Sigmoid colon (tissue), 4 donors: Measurements from ENCODE around the gene SPAG8.

ENCODE experiments used
- EP300 ChIP-seq, 4 donors: sonication (generic); formaldehyde crosslinking; IDR thresholded peaks; one replicate each; pipeline ENCODE4 v1.6.1; 2017; ENCODE audit warnings: antibody characterized with exemption in 4 of 4
- POLR2A ChIP-seq, 2 donors: fragments of 450-650 bp; IDR thresholded peaks; one replicate each; pipeline ENCODE4 v1.6.1; 2016; ENCODE audit warnings: antibody characterized with exemption in 2 of 2, mild to moderate bottlenecking in 2 of 2, moderate library complexity in 2 of 2
- POLR2AphosphoS5 ChIP-seq, 4 donors: sonication (generic); formaldehyde crosslinking; IDR thresholded peaks; one replicate each; pipeline ENCODE4 v1.6.1; 2017; ENCODE audit warnings: antibody characterized with exemption in 4 of 4
- TF ChIP-seq, protein P1 (sequence below), 4 experiments: fragments of 450-650 bp in 3 of 4; fragments of 200-600 bp in 1 of 4; IDR thresholded peaks; one replicate each; pipeline ENCODE4 v1.5.1; 2016 to 2019; ENCODE audit warnings: antibody characterized with exemption in 4 of 4, mild to moderate bottlenecking in 3 of 4, moderate library complexity in 2 of 4

DNA sequence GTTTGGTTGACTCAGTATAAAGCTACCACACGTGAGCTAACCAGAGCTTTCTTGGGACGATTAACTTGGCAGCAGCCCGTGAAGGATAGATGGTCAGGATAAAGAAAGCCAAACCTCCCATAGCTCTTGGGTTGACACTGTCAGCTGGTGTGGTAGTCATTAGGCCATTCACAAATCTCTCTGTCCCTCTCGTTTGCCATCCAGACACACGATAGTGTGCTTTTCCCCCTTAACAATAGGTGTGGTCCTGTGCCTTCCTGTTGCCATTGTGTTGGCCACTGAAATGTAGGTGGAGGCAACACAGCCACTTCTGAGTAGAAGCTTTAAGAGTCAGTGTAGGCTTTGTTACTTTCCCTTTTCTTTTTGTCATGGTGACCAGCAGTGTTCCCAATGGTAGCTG lies 46.4 kb upstream of the SPAG8 start:
- TF ChIP-seq, protein P1, sequence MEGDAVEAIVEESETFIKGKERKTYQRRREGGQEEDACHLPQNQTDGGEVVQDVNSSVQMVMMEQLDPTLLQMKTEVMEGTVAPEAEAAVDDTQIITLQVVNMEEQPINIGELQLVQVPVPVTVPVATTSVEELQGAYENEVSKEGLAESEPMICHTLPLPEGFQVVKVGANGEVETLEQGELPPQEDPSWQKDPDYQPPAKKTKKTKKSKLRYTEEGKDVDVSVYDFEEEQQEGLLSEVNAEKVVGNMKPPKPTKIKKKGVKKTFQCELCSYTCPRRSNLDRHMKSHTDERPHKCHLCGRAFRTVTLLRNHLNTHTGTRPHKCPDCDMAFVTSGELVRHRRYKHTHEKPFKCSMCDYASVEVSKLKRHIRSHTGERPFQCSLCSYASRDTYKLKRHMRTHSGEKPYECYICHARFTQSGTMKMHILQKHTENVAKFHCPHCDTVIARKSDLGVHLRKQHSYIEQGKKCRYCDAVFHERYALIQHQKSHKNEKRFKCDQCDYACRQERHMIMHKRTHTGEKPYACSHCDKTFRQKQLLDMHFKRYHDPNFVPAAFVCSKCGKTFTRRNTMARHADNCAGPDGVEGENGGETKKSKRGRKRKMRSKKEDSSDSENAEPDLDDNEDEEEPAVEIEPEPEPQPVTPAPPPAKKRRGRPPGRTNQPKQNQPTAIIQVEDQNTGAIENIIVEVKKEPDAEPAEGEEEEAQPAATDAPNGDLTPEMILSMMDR (IDR thresholded peaks at IDR 0.05) = no peak
- TF ChIP-seq EP300 (IDR thresholded peaks at IDR 0.05) = no peak
- TF ChIP-seq POLR2AphosphoS5 (IDR thresholded peaks at IDR 0.05) = no peak
- TF ChIP-seq POLR2A (IDR thresholded peaks at IDR 0.05) = no peak
